Astrocyte of the hippocampus (primary cell): ENCODE measurements around the gene P4HB.

Source experiments
- DNase-seq: peaks from one replicate; pipeline ENCODE4 v3.0.0; 2011; ENCODE audit warnings: low read depth, low spot score

Gene P4HB

DNA sequence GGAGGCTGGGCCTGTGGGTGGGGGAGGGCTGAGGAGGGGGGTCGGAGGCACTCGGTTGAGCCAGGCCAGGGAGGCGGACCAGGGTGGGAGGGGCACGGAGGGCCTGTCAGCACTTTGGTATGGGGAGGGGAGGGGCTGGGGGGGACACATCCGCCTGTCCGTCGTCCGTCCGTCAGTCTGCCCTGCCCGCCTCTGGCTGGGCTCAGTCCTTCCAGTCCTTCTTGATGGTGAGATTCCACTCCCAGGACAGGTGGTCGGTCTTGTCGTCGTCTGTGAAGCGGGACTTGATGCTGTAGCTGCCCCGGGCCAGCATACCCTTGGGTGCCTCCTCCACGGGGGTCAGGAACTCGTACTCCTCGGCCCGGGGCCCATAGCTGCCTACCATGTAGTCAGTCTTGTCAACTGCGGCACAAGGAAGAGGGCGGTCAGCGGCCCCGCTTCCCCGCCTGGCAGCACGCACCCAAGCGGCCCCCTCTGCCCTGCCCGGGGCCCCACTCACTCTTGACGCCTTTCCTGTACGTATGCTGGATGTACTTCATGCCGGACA is 8.4 kb upstream of the P4HB start:
- DNase-seq: peak; percentile 91

DNA sequence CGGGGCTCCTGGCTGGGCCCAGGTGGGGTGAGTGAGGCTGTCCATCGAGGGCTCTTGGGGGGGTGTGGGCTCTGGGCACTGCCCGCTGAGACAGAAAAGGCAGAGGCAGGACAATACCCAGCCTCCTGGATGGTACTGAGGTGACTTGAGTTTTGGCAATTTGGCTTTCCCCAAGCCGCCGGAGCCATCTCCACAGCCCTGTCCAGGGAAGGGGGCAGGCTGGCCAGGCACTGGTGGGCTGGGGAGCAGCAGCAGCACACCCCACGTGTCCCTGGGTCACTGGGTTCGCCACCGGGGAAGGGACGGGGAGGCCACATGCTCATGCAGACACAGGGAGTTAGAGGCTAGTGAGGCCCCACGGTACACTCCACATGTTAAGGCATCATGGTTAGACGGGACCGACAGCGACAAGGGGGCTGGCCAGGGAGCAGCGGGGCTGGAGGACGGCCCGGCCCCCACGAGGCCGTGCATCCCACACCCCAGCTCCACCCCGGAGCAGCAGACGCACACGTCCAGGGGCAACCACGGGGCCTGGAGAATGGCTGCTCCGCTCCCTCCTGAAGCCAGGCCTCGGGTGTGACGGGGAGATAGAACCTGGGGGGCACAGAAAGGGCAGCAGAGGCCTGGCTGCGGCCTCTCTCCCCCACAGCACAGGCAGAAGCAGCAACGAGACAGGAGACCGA is 7.8 kb upstream of the P4HB start:
- no peak for DNase-seq

DNA sequence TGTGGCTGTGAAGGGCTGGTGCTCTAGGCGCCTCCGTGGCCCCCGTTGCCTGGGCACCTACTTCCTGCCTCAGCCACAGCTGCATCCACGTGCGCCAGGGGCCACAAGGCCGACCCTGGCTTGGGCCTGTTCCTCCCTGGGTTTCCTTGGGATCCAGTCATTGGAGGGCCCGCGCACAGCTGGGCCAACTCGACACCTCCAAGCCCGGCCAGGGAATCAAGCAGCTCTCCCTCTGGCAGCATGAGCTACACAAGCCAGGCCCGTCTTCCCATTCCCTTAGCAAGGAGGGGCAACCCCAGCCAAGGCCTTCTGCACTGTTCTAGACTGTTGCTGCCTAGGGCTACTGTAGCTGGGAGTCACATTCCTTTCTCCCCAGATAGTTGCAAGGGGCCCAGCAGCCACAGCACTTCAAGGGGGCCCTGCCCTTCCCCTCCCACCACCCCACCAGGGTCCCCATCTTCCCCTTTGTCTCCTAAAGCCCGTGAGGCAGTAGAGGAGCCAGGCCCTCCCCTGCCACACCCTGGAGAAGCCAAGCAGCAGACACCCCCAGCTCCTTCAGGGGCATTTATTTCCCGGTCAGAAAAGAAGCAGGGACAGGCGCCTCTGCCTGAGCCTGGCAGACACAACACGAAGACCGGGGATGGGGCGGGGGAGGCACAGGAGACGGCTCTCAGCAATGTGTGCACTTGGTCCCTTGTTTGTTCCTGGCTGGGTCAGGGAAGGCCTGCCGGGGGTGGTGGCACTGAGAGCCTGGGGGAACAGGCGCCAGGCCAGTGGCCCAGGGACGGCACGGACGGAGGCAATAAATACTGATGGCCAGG is 7.0 kb upstream of the P4HB start:
- peak; percentile 48 for DNase-seq

- DNase-seq: no peak
Measured at GRCh38 chr17:81866440-81867169, 6.3 kb upstream of the P4HB start.

GRCh38 chr17:81865733-81866439 is 5.6 kb upstream of the P4HB start:
- no peak for DNase-seq

- no peak for DNase-seq
Measured at GRCh38 chr17:81865358-81865732, 5.0 kb upstream of the P4HB start.

DNA sequence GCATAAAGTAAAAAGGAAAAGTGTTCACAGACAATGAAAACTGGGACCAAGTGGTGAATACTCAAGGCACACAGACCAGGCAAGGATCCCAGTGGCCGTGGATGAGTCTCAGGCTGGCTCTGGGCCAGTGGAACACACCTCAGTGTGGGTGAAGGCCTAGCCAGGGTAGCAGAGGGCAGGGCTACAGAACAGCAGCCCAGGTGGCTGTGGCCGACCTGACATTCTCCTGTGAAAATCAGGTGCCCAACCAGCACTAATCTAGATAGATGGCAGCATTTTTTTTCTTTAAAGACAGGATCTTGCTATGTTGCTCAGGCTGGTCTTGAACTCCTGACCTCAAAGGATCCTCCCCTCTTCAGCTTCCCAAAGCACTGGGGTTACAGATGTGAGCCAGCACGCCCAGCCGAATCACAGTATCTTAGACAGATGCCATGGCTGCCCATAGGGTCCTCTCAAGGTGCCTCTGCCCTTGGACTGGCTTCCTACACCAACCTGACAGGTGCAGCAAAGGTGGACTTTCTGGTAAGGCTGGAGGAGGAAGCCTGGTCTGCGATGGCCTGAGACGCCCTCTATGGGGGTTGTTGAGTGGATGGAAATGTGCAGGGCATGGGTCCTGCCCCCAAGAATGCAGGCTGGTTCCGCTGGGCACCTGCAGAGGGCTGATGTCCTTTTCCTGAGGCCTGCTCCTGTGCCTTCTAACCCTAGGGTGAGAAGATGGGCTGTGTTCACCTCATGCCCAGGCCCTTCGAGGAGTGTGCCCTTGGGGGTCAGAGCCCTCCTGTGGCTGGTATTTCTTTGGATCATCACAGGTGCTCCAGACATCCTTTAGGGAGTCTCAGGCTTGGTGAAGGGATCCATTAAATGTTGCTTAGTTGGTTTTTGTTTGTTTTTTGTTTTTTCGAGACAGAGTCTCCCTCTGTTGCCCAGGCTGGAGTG is 3.8 kb upstream of the P4HB start:
- no peak for DNase-seq

DNA sequence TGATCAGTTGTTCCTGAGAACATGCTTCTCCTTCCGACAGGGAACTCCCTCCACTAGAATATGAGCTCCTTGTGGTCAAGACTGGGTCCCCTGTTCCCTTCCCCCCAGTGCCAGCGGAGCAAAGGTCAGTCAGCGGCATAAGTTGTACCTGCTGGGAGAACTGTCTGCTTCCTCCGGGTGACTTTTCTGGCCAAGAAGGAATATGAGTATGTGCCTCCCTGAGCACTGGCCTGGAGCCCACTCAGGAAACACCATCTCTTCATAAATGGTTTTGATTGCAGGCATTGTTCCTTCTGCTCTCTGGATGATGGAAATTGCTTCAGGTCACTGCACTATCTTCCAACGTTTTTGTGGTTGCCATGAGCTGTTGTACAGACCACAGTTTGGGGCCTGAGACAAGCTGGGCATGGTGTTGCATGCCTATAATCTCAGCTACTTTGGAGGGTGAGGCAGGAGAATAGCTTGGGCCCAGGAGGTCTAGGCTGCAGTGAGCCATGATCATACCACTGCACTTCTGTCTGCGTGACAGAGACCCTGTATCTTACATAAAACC is 2.9 kb upstream of the P4HB start:
- no peak for DNase-seq

- DNase-seq: peak; percentile 100
Measured at GRCh38 chr17:81860756-81861568, 627 bp upstream of the P4HB start.

- DNase-seq: no peak
Measured at GRCh38 chr17:81858967-81859905, 1.1 kb downstream of the P4HB start.

DNA sequence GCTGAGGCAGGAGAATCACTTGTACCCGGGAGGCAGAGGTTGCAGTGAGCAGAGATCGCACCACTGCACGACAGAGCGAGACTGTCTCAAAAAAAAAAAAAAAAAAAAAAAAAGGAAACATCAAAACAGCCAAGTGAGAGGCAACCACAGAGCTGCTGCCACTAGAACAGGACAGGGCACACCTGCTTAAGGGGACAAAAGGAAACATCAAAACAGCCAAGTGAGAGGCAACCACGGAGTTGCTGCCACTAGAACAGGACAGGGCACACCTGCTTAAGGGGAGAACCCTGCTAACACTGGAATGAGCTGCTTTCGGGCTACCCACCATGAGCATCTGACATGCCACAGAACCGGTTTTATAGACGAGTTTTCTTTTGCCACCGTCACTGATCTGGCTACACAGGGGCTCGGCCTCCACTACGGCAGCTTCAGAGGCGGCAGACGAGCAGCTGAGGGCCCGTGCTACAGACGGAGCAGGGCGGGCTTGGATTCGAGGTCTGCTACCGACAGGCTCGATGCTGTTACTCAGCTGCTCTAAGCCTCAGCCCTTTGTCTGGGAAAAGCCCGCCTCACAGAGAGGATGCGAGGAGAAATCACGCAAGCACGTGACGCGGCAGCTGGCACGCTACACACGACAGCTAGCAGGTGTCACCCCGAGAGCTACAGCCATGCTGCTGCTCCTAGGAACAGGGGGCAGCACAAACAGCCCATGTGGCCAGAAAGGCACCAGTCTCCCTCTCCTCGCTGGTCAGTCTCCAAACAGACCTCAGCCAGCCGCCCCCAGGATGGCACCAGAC is 2.0 kb downstream of the P4HB start:
- DNase-seq: no peak

DNA sequence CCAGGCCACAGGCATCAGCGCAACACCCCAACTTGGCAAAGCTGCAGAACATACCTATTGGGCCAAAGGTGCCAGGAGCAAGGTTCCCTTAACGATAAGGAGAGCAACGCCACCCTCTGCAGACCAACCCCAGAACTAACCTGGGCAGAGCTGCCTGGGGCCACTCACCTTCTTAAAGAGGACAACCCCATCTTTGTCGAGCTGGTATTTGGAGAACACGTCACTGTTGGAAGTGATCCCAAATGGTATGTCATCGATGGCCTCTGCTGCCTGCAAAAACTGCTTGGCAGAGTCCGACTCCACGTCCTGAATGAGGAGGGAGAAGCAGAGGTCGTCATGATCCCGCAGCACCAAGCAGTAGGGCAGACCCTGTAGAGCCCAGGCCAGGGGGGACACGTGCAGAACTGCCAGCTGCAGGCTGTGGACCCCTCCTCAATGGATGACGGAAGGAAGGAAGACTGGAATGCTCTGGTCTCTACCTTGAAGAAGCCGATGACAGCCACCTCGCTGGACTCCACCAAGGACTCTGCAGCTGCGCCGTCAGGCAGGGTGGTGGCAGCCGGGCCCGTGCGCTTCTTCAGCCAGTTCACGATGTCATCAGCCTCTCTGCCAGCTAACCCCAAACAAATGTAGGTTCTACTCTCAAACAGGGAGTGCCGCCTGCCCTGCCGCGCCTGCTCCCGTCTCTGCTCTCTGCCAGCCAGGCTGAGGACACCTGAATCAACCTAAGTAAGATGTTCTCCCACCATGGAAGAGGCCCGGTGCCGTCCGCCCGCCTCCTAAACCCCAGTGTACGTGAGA is 5.2 kb downstream of the P4HB start:
- no peak for DNase-seq

DNA sequence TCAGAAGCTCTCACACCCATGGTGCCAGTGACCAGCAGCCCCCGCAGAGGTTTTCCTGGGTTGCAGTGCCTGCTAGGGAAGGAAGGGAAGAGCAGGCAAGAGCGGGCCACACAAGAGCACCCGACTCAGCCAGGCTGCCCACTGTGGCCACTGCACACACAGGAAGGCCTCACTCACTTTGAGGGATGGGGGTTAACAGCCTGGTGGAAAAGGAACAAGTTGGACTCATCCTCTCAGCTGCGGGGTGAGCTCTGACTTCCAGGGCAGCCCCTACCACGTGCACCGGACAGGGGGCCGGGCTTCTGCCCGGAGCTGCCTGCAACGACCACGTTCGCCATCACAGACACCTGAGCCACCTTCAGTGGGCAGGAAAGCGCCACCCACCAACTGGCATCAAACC is 8.1 kb downstream of the P4HB start:
- DNase-seq: no peak

GRCh38 chr17:81851423-81851822 is 8.9 kb downstream of the P4HB start:
- no peak for DNase-seq

DNA sequence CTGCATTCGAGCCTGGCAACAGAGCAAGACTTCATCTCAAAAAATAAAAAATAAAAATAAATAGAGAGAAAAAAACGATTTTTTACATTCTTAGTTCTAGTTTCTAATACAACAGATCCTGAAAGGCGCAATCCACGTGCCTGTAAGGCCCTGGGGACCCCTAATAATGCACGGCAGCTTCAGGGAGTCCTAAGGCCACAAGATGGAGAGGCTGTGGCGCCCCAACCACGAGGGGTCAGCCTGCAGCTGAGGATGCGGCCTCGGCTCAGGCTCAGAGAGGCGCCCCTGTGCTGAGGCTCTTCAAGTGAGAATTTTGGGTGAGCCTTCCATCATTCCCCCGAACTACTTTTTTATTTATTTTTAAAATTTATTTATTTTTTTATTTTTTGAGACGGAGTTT is 10.9 kb downstream of the P4HB start:
- DNase-seq: no peak
